HG03442 (cell line): ENCODE data around the gene FAM187B.
"Not testable (repeated sequence)": the region's sequence is repeated elsewhere in the genome, so short reads cannot be mapped to it uniquely, and the experiment has no call there.

Source experiments
- ATAC-seq: cut with Tn5 transposase; IDR thresholded peaks from one replicate; pipeline ENCODE4 v1.9.1; 2021; ENCODE audit warnings: mild to moderate bottlenecking, moderate library complexity; ENCODE audit not compliant: unreplicated experiment

Gene FAM187B

GRCh38 chr19:35213663-35214632 is 14.6 kb downstream of the FAM187B start:
- peak; percentile 60 for ATAC-seq

- ATAC-seq = no peak
Measured at GRCh38 chr19:35212241-35212640, 16.3 kb downstream of the FAM187B start.

GRCh38 chr19:35211545-35212230 is 16.9 kb downstream of the FAM187B start:
- no peak for ATAC-seq

- no peak for ATAC-seq
Measured at GRCh38 chr19:35209646-35210045, 18.9 kb downstream of the FAM187B start.

GRCh38 chr19:35208121-35208520 is 20.4 kb downstream of the FAM187B start:
- no peak for ATAC-seq

- no peak for ATAC-seq
Measured at GRCh38 chr19:35207391-35207871, 21.1 kb downstream of the FAM187B start.

GRCh38 chr19:35206855-35207254 is 21.7 kb downstream of the FAM187B start:
- no peak for ATAC-seq

GRCh38 chr19:35206379-35206778 is 22.2 kb downstream of the FAM187B start:
- ATAC-seq = no peak

- ATAC-seq = no peak
Measured at GRCh38 chr19:35205733-35206323, 22.7 kb downstream of the FAM187B start.

GRCh38 chr19:35204799-35205732 is 23.5 kb downstream of the FAM187B start:
- peak; percentile 57 for ATAC-seq

GRCh38 chr19:35202722-35203688 is 25.5 kb downstream of the FAM187B start:
- no peak for ATAC-seq

- no peak for ATAC-seq
Measured at GRCh38 chr19:35199481-35199880, 29.1 kb downstream of the FAM187B start.

GRCh38 chr19:35196861-35197260 is 31.7 kb downstream of the FAM187B start:
- ATAC-seq = not testable (repeated sequence)

GRCh38 chr19:35195830-35196229 is 32.7 kb downstream of the FAM187B start:
- ATAC-seq = no peak

GRCh38 chr19:35194012-35194984 is 34.2 kb downstream of the FAM187B start:
- no peak for ATAC-seq

- no peak for ATAC-seq
Measured at GRCh38 chr19:35184884-35185283, 43.7 kb downstream of the FAM187B start.

- ATAC-seq = no peak
Measured at GRCh38 chr19:35184267-35184666, 44.3 kb downstream of the FAM187B start.

GRCh38 chr19:35181387-35181786 is 47.2 kb downstream of the FAM187B start:
- ATAC-seq = no peak
